Measurements from ENCODE around the gene PFKFB4. TPM values are rescaled to one million over a fixed set of nuclear protein-coding genes. Genes with fewer than 3 reads are reported as not detected.

The PFKFB4 gene
- total and polyA plus RNA-seq, 7 donors: 1.5 to 8.0 (median 4.2) TPM

DNA sequence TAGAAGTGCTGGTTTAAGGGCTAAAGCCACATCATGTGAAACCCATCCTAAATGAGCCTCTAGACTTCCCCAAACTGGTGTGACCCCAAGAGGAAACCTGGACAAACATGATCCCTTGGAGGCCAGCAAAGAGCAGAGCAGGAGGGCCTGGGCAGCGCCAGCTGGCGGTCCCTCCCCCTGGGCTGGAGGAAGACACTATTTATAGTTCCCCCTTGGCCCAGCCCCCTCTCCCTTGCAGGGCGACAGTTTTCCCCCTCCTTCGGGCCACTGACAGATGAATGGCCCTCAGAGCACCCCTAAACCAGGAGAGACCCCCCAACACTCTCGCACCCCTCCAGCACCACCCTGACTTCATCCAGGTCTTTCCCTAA lies 4.0 kb upstream of the PFKFB4 start:
- peaks cover 0 to 52% (median 42%) of the 10 kb centered on the region in 4 donors for H3K4me1 ChIP-seq
- H3K27ac ChIP-seq: peak overlapping the region; percentile 71 to 85 (median 74)
- H3K36me3 ChIP-seq: no peaks in the 10 kb centered on the region
- TF ChIP-seq EP300 (IDR thresholded peaks at IDR 0.05) (no peak), POLR2AphosphoS5 (IDR thresholded peaks at IDR 0.05) (no peak), POLR2A (IDR thresholded peaks at IDR 0.05) (no peak)
- TF ChIP-seq, protein P1, sequence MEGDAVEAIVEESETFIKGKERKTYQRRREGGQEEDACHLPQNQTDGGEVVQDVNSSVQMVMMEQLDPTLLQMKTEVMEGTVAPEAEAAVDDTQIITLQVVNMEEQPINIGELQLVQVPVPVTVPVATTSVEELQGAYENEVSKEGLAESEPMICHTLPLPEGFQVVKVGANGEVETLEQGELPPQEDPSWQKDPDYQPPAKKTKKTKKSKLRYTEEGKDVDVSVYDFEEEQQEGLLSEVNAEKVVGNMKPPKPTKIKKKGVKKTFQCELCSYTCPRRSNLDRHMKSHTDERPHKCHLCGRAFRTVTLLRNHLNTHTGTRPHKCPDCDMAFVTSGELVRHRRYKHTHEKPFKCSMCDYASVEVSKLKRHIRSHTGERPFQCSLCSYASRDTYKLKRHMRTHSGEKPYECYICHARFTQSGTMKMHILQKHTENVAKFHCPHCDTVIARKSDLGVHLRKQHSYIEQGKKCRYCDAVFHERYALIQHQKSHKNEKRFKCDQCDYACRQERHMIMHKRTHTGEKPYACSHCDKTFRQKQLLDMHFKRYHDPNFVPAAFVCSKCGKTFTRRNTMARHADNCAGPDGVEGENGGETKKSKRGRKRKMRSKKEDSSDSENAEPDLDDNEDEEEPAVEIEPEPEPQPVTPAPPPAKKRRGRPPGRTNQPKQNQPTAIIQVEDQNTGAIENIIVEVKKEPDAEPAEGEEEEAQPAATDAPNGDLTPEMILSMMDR (IDR thresholded peaks at IDR 0.05): no peak
- DNase-seq: peak; percentile 76
- H3K9me3 ChIP-seq: no peaks in the 10 kb centered on the region
- 25 to 51% methylated on average over 5 of the region's 5 CpGs for WGBS, 2 donors
- peak overlapping the region; percentile 11 to 49 (median 44) for H3K4me3 ChIP-seq
- no peaks in the 10 kb centered on the region for H3K27me3 ChIP-seq
- intact Hi-C loops (cut with DNase I): loop anchor here (2.0 kb wide), 2 partner anchors 48 to 74 kb away; partner anchors contain the start of genes SLC26A6 and UQCRC1

DNA sequence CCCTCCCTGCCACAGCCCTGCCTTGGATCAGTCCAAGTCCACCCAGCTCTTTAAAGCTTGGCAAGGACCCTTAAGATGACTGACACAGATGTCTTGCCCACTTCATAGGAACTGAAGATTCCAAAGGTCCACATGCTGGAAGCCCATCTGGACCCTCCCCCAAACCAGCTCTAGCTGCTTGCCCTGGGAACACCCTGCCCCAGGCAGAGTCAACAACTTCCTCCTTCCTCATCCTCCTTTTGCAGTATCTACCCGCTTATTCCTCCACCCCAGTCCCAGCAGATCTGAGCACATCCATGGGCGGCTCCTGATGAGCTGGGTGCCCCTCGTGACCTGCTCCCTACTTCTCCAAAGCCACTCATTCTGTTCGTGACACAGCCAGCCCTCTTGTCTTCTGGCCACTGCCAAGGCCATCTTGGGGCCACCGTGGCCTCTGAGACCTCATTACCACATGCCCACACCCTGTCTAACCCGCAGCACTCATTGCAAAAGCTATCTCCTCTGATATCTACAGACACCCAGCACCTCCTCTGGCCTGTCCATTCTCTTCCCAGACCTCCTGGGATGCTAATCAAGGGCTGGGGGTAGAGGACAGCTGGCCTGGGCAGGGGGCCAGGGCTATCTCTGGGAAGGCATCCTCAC lies 2.0 kb upstream of the PFKFB4 start:
- H3K4me1 ChIP-seq: peaks cover 0 to 52% (median 42%) of the 10 kb centered on the region in 4 donors
- DNase-seq: peak; percentile 80
- H3K4me3 ChIP-seq: no peak overlapping the region
- H3K36me3 ChIP-seq: no peaks in the 10 kb centered on the region
- WGBS, 2 donors: 51 to 66% methylated on average over 6 of the region's 6 CpGs
- intact Hi-C loops (cut with DNase I): loop anchor here (5.0 kb wide), 2 partner anchors 111 to 156 kb away; partner anchors contain the start of gene ATRIP
- H3K27ac ChIP-seq: peak overlapping the region; percentile 66 to 83 (median 74)
- TF ChIP-seq POLR2AphosphoS5 (IDR thresholded peaks at IDR 0.05): no peak
- TF ChIP-seq EP300 (IDR thresholded peaks at IDR 0.05): no peak
- no peak for TF ChIP-seq POLR2A (IDR thresholded peaks at IDR 0.05)
- TF ChIP-seq, protein P1 (IDR thresholded peaks at IDR 0.05): no peak
- H3K27me3 ChIP-seq: no peaks in the 10 kb centered on the region
- H3K9me3 ChIP-seq: no peaks in the 10 kb centered on the region

GRCh38 chr3:48555949-48556795 lies 431 bp downstream of the PFKFB4 start:
- H3K4me1 ChIP-seq: peaks cover 0 to 46% (median 38%) of the 10 kb centered on the region in 4 donors
- intact Hi-C loops (cut with DNase I): loop anchor here (5.0 kb wide), 2 partner anchors 109 to 154 kb away; partner anchors contain the start of gene ATRIP
- peak overlapping the region; percentile 39 to 61 (median 58) for H3K4me3 ChIP-seq
- DNase-seq: no peak
- no peaks in the 10 kb centered on the region for H3K9me3 ChIP-seq
- 18 to 20% methylated on average over 29 of the region's 29 CpGs for WGBS, 2 donors
- no peaks in the 10 kb centered on the region for H3K27me3 ChIP-seq
- no peaks in the 10 kb centered on the region for H3K36me3 ChIP-seq
- peak overlapping the region; percentile 72 to 83 (median 74) for H3K27ac ChIP-seq
- TF ChIP-seq POLR2AphosphoS5 (IDR thresholded peaks at IDR 0.05) (no peak), EP300 (IDR thresholded peaks at IDR 0.05) (no peak), POLR2A (IDR thresholded peaks at IDR 0.05) (no peak)
- TF ChIP-seq, protein P1 (IDR thresholded peaks at IDR 0.05): no peak

GRCh38 chr3:48555231-48555948 lies 1.2 kb downstream of the PFKFB4 start:
- H3K36me3 ChIP-seq: no peaks in the 10 kb centered on the region
- intact Hi-C loops (cut with DNase I): loop anchor here (5.0 kb wide), 2 partner anchors 108 to 153 kb away; partner anchors contain the start of gene ATRIP
- 62 to 77% methylated on average over 10 of the region's 10 CpGs for WGBS, 2 donors
- H3K27ac ChIP-seq: no peak overlapping the region
- H3K4me1 ChIP-seq: peaks cover 0 to 39% (median 30%) of the 10 kb centered on the region in 4 donors
- DNase-seq: no peak
- no peak overlapping the region for H3K4me3 ChIP-seq
- no peaks in the 10 kb centered on the region for H3K9me3 ChIP-seq
- H3K27me3 ChIP-seq: no peaks in the 10 kb centered on the region
- TF ChIP-seq, protein P1 (IDR thresholded peaks at IDR 0.05): no peak
- TF ChIP-seq EP300 (IDR thresholded peaks at IDR 0.05): no peak
- no peak for TF ChIP-seq POLR2AphosphoS5 (IDR thresholded peaks at IDR 0.05)
- no peak for TF ChIP-seq POLR2A (IDR thresholded peaks at IDR 0.05)

Data from sigmoid colon (tissue), 7 donors.